ENCODE measurements around the gene SYCE1L.

DNA sequence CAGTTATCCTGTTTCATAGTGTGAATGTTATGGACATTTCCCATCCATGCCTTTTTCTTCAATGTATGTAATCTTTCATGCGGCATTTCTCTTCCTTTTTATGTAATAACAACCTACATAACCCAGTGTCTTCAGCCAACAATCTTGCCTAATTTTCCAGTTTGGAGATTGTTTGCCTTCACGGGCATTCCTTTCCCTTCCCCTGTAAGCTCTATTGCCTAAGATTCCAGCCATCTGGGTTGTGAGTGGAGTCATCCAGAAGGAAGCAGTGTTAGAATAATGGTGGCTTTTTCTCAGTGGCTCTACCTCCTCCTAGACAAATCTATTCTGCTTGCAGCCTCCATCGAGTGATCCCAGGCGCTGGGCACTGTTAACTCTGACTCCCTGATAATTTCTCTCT lies 22.3 kb downstream of the SYCE1L start:
- TF ChIP-seq, protein P1, sequence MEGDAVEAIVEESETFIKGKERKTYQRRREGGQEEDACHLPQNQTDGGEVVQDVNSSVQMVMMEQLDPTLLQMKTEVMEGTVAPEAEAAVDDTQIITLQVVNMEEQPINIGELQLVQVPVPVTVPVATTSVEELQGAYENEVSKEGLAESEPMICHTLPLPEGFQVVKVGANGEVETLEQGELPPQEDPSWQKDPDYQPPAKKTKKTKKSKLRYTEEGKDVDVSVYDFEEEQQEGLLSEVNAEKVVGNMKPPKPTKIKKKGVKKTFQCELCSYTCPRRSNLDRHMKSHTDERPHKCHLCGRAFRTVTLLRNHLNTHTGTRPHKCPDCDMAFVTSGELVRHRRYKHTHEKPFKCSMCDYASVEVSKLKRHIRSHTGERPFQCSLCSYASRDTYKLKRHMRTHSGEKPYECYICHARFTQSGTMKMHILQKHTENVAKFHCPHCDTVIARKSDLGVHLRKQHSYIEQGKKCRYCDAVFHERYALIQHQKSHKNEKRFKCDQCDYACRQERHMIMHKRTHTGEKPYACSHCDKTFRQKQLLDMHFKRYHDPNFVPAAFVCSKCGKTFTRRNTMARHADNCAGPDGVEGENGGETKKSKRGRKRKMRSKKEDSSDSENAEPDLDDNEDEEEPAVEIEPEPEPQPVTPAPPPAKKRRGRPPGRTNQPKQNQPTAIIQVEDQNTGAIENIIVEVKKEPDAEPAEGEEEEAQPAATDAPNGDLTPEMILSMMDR (IDR thresholded peaks at IDR 0.05; ENCODE audit: low read length): no peak
- TF ChIP-seq EZH2 (IDR thresholded peaks at IDR 0.05; ENCODE audit: borderline replicate concordance, low read length): no peak

Data from OCI-LY1 (cell line).